Measurements from ENCODE around the gene C2CD4D.
A peak's percentile ranks its signal among the peaks of the same experiment; 100 is the strongest.
"Not testable (repeated sequence)": the region's sequence is repeated elsewhere in the genome, so short reads cannot be mapped to it uniquely, and the experiment has no call there.

The C2CD4D gene

GRCh38 chr1:151839457-151840403 is at the start of gene C2CD4D:
Gene C2CD4D, minus strand, starts transcription at chr1:151839820. Its CDS starts 831 bp downstream, at chr1:151838989.
- peak; percentile 65 for DNase-seq (ENCODE audit: low read depth)

DNA sequence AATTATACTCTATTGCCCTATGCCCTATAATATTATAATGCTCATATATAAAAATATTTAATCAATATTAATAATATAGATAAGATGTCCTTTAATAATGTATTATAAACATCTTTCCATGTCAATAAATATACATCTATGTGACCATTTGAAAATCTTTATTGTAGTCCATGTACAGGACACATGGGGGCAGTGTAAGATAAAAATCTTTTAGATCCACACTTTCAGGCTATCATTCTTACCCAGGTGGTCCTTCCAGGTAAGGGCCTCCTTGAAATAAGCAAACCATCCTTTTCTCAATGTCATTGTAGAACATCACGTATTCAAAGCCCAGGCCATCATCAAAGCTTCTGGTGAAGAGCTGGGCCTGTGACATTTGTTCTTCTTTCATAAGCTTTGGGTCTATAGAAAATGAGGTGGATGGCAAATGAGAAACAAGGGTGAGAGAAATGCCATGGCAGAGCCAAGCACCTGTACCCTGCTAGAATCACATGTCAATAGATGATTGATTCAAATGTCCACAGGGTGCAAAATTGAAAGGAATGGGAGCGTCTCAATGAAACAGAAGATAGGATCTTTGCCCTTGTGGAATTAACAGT is 49.5 kb upstream of the C2CD4D start:
- no peak for DNase-seq (ENCODE audit: low read depth)

- no peak for DNase-seq (ENCODE audit: low read depth)
These were observed 47.4 kb upstream of the C2CD4D start for GRCh38 chr1:151887028-151887427.

DNA sequence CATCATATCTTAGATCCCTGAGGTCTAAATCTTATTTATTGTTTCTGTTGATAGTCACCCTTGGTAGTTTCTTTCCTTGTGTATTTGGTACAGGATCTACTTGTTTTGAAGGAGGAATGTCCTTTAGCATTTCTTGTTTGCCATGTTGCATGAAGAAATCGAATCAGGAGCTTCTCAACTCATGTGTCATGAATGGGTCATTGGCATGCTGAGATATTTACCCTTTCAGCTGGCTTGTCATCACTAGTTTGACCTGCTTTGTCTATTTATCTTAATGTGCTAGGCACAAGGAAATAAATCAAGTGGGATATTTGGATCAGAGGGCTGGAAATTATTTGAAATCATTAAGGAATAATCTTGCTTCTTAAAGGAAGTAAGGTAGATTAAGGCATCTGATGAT is 45.9 kb upstream of the C2CD4D start:
- DNase-seq (ENCODE audit: low read depth): no peak

DNA sequence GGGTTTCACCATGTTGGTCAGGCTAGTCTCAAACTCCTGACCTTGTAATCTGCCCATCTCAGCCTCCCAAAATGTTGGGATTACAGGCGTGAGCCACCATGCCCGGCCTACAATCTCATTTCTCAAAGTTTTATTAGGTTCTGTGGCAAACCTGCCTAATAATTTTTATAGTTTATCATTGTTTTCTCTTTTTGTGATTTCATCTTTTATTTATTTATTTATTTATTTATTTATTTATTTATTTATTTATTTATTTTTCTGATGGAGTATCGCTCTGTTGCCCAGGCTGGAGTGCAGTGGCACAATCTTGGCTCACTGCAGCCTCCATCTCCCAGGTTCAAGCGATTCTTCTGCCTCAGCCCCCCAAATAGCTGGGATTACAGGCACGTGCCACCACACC is 45.3 kb upstream of the C2CD4D start:
- DNase-seq (ENCODE audit: low read depth): not testable (repeated sequence)

DNA sequence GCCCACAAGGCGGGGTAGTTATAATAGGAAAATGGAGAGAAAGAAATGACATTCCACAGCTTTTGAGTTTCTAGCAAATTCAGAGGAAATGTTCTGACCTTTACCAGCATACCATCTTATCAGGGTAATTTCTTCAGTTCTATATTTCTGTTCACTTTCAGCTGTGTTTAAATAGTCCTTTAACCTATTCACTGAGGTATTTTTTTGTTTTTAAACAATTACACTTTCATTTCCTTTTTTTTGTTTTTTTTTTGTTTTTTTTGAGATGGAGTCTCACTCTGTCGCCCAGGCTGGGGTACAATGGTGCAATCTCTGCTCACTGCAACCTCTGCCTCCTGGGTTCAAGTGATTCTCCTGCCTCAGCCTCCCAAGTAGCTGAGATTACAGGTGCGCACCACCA is 44.8 kb upstream of the C2CD4D start:
- not testable (repeated sequence) for DNase-seq (ENCODE audit: low read depth)

DNA sequence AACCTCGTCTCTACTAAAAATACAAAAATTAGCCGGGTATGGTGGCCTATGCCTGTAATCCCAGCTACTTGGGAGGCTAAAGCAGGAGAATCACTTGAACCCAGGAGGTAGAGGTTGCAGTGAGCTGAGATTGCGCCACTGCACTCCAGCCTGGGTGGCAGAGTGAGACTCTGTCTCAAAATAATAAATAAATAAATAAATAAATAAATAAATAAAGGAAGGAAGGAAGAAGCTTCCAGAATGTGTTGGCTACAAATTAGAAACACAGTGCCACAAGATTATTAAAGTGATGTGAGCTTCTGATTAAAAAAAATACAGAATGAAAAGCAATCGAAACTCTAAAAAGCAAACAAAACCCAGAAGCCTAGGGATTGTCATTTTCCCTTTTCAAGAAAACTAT is 44.3 kb upstream of the C2CD4D start:
- not testable (repeated sequence) for DNase-seq (ENCODE audit: low read depth)

DNA sequence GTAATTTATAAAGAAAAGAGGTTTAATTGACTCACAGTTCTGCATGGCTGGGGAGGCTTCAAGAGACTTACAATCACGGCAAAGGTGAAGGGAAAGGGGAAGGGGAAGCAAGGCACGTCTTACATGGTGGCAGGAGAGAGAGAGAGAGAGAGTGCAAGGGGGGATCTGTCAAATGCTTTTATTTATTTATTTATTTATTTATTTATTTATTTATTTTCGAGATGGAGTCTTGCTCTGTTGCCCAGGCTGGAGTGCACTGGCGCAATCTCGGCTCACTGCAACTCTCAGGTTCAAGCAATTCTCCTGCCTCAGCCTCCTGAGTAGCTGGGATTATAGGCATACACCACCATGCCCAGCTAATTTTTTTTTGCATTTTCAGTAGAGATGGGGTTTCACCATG is 43.3 kb upstream of the C2CD4D start:
- DNase-seq (ENCODE audit: low read depth): not testable (repeated sequence)

DNA sequence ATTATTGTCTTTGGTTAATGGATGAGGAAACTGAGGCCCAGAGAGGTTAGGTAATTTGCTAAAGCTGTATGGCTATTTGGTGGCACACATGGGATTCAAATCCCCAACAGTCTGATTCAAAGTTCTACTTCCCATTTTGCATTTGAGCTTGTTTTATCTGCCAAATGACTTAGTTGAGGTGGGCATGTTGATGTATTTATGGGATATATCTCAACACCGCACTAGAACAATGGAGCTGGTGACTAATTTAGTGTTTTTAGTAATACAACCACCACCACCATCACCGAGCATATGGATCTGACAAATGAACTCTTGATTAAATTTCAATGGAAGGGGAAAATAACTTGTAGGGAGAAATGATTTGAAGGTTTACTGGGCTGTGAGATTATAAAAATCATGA is 42.8 kb upstream of the C2CD4D start:
- DNase-seq (ENCODE audit: low read depth): no peak

- DNase-seq (ENCODE audit: low read depth): no peak
These were observed 41.9 kb upstream of the C2CD4D start for GRCh38 chr1:151881479-151881878.

GRCh38 chr1:151875419-151876097 is 35.9 kb upstream of the C2CD4D start:
- no peak for DNase-seq (ENCODE audit: low read depth)

- DNase-seq (ENCODE audit: low read depth): not testable (repeated sequence)
These were observed 33.2 kb upstream of the C2CD4D start for GRCh38 chr1:151872776-151873175.

- DNase-seq (ENCODE audit: low read depth): no peak
These were observed 31.8 kb upstream of the C2CD4D start for GRCh38 chr1:151871284-151872030.

- no peak for DNase-seq (ENCODE audit: low read depth)
These were observed 28.9 kb upstream of the C2CD4D start for GRCh38 chr1:151868486-151868885.

DNA sequence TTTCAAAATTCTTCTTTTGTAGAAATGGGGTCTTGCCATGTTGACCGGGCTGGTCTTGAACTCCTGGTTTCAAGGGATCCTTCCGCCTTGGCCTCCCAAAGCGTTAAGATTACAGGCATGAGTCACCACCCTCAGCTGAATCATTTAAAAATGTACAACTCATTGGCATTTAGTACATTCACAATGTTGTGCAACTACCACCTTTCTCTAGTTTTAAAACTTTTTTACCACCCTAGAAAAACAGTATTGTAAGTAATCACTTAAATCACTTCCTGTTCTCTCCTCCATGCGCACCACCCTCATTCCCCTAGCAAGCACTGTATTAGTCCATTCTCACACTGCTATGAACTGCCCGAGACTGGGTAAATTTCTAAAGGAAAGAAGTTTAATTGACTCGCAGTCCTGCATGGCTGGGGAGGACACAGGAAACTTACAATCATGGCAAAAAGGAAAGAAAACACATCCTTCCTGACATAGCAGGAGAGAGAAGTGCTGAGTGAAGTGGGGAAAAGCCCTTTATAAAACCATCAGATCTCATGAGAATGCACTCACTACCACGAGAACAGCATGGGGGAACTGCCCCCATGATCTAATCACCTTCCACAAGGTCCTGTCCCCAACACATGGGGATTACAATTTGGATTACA is 28.3 kb upstream of the C2CD4D start:
- no peak for DNase-seq (ENCODE audit: low read depth)

DNA sequence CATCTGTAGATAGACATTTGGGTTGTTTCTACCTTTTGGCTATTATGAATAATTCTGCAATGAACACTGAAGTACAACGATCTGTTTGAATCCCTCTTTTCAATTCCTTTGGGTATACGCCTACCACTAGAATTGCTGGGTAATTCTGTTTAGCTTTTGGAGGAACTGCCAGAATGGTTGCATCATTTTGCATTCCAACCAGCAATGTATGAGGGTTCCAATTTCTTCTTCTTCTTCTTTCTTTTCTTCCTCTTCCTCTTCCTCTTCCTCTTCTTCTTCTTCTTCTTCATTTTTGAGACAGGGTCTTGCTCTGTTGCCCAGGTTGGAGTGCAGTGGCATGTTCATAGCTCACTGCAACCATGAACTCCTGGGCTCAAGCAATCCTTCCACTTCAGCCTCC is 27.7 kb upstream of the C2CD4D start:
- DNase-seq (ENCODE audit: low read depth): no peak

- no peak for DNase-seq (ENCODE audit: low read depth)
These were observed 24.8 kb upstream of the C2CD4D start for GRCh38 chr1:151864411-151864810.

- DNase-seq (ENCODE audit: low read depth): no peak
These were observed 23.0 kb upstream of the C2CD4D start for GRCh38 chr1:151862604-151863003.

DNA sequence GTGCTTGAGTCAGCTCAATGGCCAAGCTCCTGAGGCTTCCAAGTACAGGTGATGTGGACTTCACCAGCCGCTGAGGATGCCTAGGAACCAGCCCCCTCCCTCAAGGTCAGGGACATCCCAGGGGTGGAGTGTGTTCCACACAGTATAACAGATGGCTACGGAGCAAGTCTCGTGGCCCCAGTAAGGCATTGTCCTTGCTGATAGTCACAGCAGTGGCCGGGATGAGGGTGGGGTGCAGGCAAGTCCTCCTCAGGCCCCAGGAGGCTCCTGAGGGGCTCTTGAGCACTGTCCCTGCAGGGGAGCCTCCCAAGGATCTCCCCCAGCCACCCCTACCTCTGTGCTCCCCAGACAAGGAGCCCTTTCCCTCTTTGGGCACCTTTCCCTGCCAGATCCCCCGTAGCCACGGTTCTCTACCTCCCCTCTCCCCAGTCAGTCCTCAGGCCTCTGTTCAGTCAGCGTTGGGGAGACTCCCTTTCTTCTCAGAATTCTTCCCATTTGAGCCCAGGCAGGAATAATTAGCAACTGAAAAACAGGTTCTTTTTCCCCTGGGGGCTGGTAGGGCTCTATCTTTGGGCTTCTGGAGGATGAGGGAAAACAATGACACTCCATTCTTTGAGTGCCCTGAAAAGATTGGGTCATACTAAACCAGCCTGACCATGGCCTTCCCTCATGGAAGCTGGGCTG is 21.0 kb upstream of the C2CD4D start:
- no peak for DNase-seq (ENCODE audit: low read depth)

GRCh38 chr1:151859891-151860293 is 20.3 kb upstream of the C2CD4D start:
- DNase-seq (ENCODE audit: low read depth): no peak

All from activated T-cell treated with anti-CD3 and anti-CD28 coated beads for 48 hours (primary cell).